Vagina (tissue), 2 donors: Measurements from ENCODE around the gene SBF2. TPM values are rescaled to one million over a fixed set of nuclear protein-coding genes. Genes with fewer than 3 reads are reported as not detected.
A peak's percentile ranks its signal among the peaks of the same experiment; 100 is the strongest.

ENCODE experiments used
- DNase-seq, 2 donors: peaks; one replicate each; pipeline ENCODE4 v3.0.0-alpha.2; 2017; ENCODE audit errors: extremely low spot score in 2 of 2
- H3K27ac ChIP-seq: fragments of 200-600 bp; sonication (generic); one replicate; pipeline ENCODE4 v1.5.1; 2019
- H3K27me3 ChIP-seq: fragments of 200-600 bp; sonication (generic); one replicate; pipeline ENCODE4 v1.5.1; 2019
- H3K36me3 ChIP-seq, 2 donors: fragments of 200-600 bp; sonication (generic); one replicate each; pipeline ENCODE4 v1.5.1; 2017 to 2019
- H3K4me1 ChIP-seq: fragments of 200-600 bp; sonication (generic); one replicate; pipeline ENCODE4 v1.5.1; 2019
- H3K4me3 ChIP-seq, 2 donors: fragments of 200-600 bp; sonication (generic); 1 replicate in 1 of 2; 2 replicates in 1 of 2; pipeline ENCODE4 v1.5.1; 2016 to 2019
- H3K9me3 ChIP-seq: fragments of 200-600 bp; sonication (generic); one replicate; pipeline ENCODE4 v1.5.1; 2019
- CTCF ChIP-seq, 3 experiments: fragments of 450-650 bp in 2 of 3; fragments of 200-600 bp in 1 of 3; sonication (generic) in 1 of 3; IDR thresholded peaks; one replicate each; pipeline ENCODE4 v1.5.1; 2017 to 2019; ENCODE audit warnings: antibody characterized with exemption in 3 of 3, mild to moderate bottlenecking in 2 of 3, moderate library complexity in 2 of 3
- POLR2A ChIP-seq, 2 donors: fragments of 450-650 bp; IDR thresholded peaks; one replicate each; pipeline ENCODE4 v1.6.1; 2017; ENCODE audit warnings: antibody characterized with exemption in 2 of 2, mild to moderate bottlenecking in 2 of 2, moderate library complexity in 2 of 2
- POLR2AphosphoS5 ChIP-seq, 2 donors: sonication (generic); formaldehyde crosslinking; IDR thresholded peaks; one replicate each; pipeline ENCODE4 v1.9.0; 2017; ENCODE audit warnings: antibody characterized with exemption in 2 of 2, mild to moderate bottlenecking in 2 of 2, low read depth in 1 of 2; ENCODE audit not compliant: insufficient read depth in 1 of 2
- intact Hi-C: fragments of 100-400 bp; cut with DNase I; formaldehyde crosslinking; loops from one replicate; pipeline ENCODE4 v1.15.1; 2023
- total RNA-seq: library from RNA; depleted of rRNA; stranded (reverse); fragments of >200 nt; gene quantifications from one replicate; pipeline ENCODE4 v1.2.3, GENCODE V29; 2016

The SBF2 gene
- total RNA-seq, 1 donor from 2014 or later: 69.5 TPM

- Histone ChIP-seq H3K27me3 (no peaks in the 10 kb centered on the region), H3K4me1 (peaks cover 74% of the 10 kb centered on the region), H3K9me3 (no peaks in the 10 kb centered on the region), H3K27ac (peak overlapping the region; percentile 99), H3K4me3 (peak overlapping the region; percentile 65 to 75), H3K36me3 (no peaks in the 10 kb centered on the region)
- intact Hi-C loops: loop anchor here (5.0 to 10.0 kb wide), 3 partner anchors 144 to 548 kb away; partner anchors contain the start of gene ADM
- DNase-seq: no peak
- TF ChIP-seq POLR2AphosphoS5 (IDR thresholded peaks at IDR 0.05; ENCODE audit: insufficient read depth in 1 of 2, low read depth in 1 of 2) (peak in 1 of 2 donors; percentile 66), POLR2A (IDR thresholded peaks at IDR 0.05) (no peak)
Measured at GRCh38 chr11:9758637-9759518, 535.1 kb downstream of the SBF2 start.

GRCh38 chr11:9757809-9758636 lies 536.0 kb downstream of the SBF2 start:
- H3K4me1 ChIP-seq: peaks cover 81% of the 10 kb centered on the region
- peak overlapping the region; percentile 99 for H3K27ac ChIP-seq
- intact Hi-C loops: loop anchor here (5.0 to 10.0 kb wide), 3 partner anchors 143 to 549 kb away; partner anchors contain the start of gene ADM
- TF ChIP-seq POLR2A (IDR thresholded peaks at IDR 0.05) (peak in 1 of 2 donors; percentile 30), CTCF (IDR thresholded peaks at IDR 0.05) (peak; percentile 63 to 80 (median 68)), POLR2AphosphoS5 (IDR thresholded peaks at IDR 0.05; ENCODE audit: insufficient read depth in 1 of 2, low read depth in 1 of 2) (peak in 1 of 2 donors; percentile 44)
- H3K4me3 ChIP-seq: peak overlapping the region; percentile 65 to 75
- no peaks in the 10 kb centered on the region for H3K9me3 ChIP-seq
- no peak for DNase-seq
- H3K36me3 ChIP-seq: no peaks in the 10 kb centered on the region
- no peaks in the 10 kb centered on the region for H3K27me3 ChIP-seq

- Histone ChIP-seq H3K27ac (peak overlapping the region; percentile 80), H3K4me3 (no peak overlapping the region), H3K36me3 (peaks cover 0 to 3% of the 10 kb centered on the region in 2 donors), H3K9me3 (no peaks in the 10 kb centered on the region), H3K27me3 (no peaks in the 10 kb centered on the region), H3K4me1 (peaks cover 76% of the 10 kb centered on the region)
- intact Hi-C loops: loop anchor here (5.0 to 10.0 kb wide), 3 partner anchors 142 to 550 kb away; partner anchors contain the start of gene ADM
- DNase-seq: no peak
- no peak for TF ChIP-seq POLR2AphosphoS5 (IDR thresholded peaks at IDR 0.05; ENCODE audit: insufficient read depth in 1 of 2, low read depth in 1 of 2)
Measured at GRCh38 chr11:9756878-9757277, 537.1 kb downstream of the SBF2 start.

- H3K27me3 ChIP-seq: no peaks in the 10 kb centered on the region
- H3K36me3 ChIP-seq: peaks cover 0 to 3% of the 10 kb centered on the region in 2 donors
- peaks cover 72% of the 10 kb centered on the region for H3K4me1 ChIP-seq
- TF ChIP-seq POLR2AphosphoS5 (IDR thresholded peaks at IDR 0.05; ENCODE audit: insufficient read depth in 1 of 2, low read depth in 1 of 2): peak; percentile 17 to 37
- no peak for TF ChIP-seq CTCF (IDR thresholded peaks at IDR 0.05)
- H3K9me3 ChIP-seq: no peaks in the 10 kb centered on the region
- peak overlapping the region; percentile 80 for H3K27ac ChIP-seq
- no peak overlapping the region for H3K4me3 ChIP-seq
- intact Hi-C loops: loop anchor here (5.0 to 10.0 kb wide), 3 partner anchors 142 to 551 kb away; partner anchors contain the start of gene ADM
- DNase-seq: no peak
Measured at GRCh38 chr11:9756461-9756860, 537.6 kb downstream of the SBF2 start.

GRCh38 chr11:9755561-9756185 lies 538.3 kb downstream of the SBF2 start:
- no peaks in the 10 kb centered on the region for H3K27me3 ChIP-seq
- H3K36me3 ChIP-seq: peaks cover 0 to 4% of the 10 kb centered on the region in 2 donors
- peak overlapping the region; percentile 80 for H3K27ac ChIP-seq
- intact Hi-C loops: loop anchor here (5.0 to 10.0 kb wide), 3 partner anchors 141 to 552 kb away; partner anchors contain the start of gene ADM
- TF ChIP-seq POLR2AphosphoS5 (IDR thresholded peaks at IDR 0.05; ENCODE audit: insufficient read depth in 1 of 2, low read depth in 1 of 2) (no peak), CTCF (IDR thresholded peaks at IDR 0.05) (no peak), POLR2A (IDR thresholded peaks at IDR 0.05) (no peak)
- DNase-seq: no peak
- no peaks in the 10 kb centered on the region for H3K9me3 ChIP-seq
- H3K4me3 ChIP-seq: no peak overlapping the region
- H3K4me1 ChIP-seq: peaks cover 66% of the 10 kb centered on the region
